CMK (cell line): ENCODE data around the gene RBKS.
"Not testable (repeated sequence)": the region's sequence is repeated elsewhere in the genome, so short reads cannot be mapped to it uniquely, and the experiment has no call there.

Experiments
- DNase-seq: peaks from one replicate; pipeline ENCODE4 v3.0.0-alpha.2; 2010; ENCODE audit warnings: low read depth

RBKS gene

DNA sequence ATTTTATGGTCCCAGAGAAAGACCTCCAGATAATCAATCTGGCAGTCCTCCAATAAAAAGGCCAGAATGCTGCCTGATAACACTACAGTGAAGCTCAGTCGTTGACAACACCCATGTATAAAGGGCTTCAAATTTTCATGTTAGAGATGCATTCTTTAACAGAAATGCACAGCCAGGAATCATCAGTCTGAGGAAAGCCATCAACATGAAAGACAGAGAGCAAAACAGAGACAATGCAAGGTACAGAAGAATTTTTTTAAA, 14.1 kb upstream of the RBKS start:
- no peak for DNase-seq

DNA sequence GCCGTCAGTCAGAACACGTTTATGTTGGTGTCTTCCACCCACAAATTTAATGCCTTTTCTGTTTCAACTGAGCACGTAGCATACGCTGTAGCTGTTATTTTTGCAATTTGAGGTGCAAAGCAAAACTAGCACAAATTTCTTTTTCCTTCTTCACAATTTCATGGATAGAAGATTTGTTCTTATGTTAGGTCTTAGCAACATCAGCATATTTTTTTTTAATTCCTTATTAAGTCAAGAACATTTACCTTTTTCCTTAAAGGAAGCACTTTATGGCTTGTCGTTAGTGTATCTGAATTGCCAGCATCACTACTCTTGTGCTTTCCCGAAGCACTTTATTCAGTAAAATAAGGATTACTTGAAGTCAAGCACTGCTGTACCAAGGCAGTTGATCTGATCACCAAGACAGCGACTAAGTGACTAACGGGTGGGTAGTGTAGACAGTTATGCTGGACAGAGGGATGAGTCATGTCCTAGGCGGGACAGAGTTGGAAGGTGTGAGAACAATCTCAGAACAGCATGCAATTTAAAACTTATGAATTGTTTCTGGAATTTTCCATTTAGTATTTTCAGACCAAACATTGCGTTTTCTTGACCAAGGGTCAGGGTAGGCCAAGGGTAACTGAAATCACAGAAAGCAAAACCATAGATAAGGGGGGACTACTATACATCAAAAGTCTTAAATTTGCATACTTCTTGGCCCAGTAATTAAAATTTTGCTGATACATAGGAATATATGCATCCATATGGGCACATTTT, 13.6 kb upstream of the RBKS start:
- DNase-seq: no peak

DNA sequence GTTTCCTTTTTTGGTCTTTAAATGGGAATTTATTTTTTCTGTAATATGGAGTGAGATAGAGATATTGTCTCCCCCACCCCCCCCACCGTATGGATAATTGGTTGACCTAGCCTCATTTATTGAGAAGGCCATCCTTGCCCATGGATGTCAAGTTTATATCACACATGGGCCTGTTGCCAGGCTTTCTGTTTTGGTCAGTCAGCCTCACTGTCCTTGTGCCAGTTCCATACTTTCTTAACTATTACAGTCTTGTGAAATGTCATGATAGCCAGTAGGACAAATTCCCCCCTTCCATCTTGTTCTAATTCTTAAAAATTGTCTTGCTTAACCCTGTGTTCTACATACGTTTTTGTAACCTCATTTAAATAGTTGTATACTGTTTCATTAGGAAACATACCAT, 12.8 kb upstream of the RBKS start:
- no peak for DNase-seq

DNA sequence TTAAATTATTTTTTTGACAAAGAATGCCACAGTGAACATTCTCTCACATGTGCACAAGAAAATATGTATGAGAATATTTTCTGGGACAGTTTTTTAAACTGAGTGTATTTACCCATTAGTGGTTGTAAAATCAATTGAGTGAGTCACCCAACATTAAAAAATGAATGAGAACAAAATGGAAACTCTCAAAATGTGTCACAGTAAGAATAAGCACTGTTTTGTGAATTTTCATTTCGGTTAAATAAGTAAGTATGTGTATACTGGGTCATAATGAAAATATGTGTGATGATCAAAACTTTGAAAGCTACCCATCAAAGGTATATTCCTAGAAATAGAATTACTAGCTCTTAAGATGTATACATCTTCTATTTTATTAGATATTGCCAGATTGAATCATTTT, 11.9 kb upstream of the RBKS start:
- no peak for DNase-seq

DNA sequence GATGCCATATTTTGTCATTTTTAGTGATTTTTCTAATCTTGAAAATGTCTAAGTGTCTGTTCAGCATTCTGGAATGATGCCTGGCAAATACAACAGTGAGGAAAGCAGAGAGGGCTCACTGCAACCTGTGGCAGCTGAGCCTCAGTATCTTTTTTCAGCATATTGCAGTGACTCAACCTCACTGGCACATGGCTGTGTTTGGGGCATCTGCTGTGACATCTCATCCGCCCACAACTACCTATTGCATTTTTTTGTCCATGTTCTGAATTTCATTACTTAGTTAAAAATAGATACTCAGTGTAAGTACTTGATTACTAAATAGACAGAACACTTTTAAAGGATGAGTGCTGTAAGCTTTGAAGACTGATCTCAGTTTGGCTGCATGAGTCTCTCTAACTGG, 11.0 kb upstream of the RBKS start:
- no peak for DNase-seq

DNA sequence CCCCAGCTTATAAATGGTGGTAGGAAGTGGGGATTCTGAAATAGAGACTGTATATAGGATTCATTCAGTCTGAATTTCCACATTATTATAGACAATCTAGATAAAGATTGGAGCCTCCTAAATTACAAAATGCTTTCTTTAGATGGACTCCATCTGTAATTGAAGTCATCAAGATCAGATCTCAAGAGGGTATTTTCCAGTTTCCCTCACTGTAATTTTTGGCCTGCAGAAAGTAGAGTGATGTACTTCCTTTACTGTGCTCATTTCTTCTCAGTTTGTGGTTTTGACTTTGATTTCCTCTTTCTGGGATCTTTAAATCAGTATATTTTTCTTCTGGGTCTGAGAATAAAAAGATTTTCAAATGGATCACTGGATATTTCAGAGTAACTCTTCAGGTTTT, 7.5 kb upstream of the RBKS start:
- DNase-seq: no peak

DNA sequence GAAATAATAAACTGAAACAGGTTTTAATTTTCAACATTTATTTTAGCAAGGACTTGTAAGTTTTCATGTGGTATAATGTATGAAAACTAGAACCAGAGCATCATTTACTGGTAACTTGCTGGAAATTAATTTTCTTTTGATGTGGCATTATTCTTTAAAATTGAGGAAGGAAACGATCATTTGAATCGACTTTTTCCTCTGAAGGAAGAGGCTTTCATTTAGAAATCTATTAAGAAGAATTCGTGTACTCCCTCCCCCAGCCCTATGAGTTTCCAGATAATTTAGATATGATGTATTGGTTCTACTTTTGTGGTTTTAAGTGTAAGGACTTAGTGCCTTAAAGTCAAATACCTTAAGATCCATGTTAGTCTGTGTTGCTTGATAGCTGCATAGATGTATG, 2.8 kb upstream of the RBKS start:
- no peak for DNase-seq

DNA sequence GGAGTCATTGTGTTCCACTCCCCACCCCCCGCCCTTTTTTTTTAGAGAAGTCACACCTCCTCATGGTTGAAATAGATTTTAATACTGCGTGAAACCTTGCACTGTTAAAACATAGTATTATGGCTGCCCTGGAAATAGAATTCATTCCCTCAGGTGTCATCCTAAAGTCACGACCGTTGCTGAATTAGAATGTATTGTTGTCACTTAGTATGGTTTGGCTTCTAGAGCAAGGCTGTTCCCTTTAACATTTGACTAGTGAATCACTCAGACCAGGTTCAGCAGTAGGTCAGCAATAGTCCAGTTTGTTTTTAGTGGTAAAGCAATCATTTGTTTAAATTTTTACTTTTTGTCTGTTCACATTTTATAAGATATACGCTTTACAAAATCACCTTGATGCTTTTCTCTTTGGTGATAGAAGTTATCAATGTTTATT, 1.5 kb upstream of the RBKS start:
- DNase-seq: no peak

DNA sequence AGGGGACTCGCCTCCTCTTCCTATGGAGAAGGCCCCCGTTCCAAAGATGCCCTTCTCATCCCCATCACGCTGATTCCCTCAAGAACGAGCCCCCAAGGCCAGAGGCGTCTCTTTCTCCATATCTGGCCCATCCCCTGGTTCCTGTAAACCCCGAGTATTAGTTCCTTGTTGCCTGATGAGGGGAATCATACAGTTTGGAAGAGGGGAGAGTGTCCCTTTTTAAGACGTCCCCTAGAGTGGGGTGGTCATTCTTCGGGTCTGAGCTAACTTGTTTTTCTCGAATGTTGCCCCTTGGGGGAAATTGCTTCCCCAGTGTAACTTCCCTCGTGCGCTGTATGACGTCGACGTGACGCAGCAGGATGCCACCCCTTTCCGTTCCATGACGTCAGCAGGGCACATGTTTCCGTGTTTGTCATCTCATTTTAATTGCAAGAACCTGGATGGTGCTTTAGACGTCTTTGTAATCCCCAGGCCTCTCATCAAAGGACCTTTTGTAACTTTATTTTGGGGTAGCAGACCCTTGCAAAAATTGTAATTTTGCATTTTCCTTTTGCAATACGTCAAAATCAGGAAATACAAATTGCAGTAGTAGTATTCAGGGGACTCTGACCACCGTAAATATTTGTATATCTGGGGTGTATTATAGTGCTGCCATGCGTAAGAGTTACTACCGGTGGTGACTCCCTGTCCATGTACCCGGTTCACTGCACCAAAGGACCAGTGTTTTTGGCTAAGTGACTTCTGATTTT, 911 bp upstream of the RBKS start:
- peak; percentile 81 for DNase-seq

DNA sequence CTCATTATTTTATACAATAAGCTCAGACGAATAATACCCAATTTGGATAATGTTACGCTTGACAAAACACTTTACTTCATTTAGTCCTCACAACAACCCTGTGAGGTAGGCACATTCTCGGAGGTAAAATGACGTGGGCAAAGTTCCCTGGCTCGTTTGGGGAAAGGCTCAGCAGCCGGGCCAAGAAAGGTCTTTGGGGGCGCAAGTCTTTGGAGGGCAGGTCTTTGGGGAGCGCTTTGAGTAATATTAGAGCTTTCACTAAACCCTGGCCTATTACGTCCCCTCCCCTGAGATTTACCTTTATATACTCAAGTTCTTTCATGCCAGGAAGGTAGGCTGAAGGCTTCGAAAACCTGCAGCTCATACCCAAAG, 427 bp downstream of the RBKS start:
- DNase-seq: no peak

DNA sequence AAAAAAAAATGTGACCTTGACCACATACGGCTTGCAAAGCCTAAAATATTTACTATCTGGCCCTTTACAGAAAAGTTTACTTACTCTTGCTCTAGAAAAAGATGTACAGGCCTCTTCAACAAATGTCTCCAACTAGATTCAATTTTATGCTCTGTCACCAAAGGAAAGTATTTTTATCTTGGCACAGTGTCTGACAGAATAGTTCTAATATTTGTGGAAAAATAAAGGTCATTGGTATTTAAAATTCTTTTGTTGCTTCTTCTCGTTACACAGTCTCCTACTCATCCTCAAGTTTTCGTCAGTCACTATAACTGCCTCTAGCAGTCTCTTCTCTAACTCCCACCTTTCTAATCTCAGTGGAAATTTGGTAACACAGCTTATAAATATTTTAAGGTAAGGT, 1.4 kb downstream of the RBKS start:
- DNase-seq: no peak

DNA sequence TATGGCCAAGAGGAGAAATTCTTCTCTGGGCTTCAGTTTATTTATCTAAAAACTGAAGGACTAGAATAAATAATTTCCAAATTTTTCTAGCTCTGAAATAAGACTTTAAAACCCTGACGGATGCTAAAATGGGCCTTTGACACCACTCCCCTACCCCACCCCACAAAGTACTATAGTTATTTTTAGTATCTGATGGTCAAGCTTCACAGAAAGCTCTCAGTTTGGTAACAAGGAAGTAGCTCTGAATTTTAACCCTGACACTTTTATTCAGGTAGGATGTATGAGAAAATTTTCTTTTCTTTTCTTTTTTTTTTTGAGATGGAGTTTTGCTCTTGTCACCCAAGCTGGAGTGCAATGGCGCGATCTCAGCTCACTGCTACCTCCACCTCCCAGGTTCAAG, 2.4 kb downstream of the RBKS start:
- DNase-seq: no peak

DNA sequence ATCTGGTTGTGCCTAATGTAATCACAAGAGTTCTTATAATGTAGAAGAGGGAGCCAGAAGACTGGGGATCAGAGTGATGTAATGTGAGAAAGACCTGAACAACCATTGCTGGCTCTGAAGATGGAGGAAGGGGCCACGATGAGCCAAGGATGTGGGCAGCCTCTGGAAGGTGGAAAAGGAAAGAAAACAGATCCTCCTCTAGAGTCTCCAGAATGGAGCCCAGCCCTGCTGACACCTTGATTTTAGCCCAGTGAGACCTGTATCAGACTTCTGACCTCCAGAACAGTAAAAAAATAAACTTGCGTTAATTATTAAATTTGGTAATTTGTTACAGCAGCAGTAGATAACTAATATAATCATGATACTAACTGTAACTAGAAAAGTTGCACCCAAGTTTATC, 3.1 kb downstream of the RBKS start:
- no peak for DNase-seq

DNA sequence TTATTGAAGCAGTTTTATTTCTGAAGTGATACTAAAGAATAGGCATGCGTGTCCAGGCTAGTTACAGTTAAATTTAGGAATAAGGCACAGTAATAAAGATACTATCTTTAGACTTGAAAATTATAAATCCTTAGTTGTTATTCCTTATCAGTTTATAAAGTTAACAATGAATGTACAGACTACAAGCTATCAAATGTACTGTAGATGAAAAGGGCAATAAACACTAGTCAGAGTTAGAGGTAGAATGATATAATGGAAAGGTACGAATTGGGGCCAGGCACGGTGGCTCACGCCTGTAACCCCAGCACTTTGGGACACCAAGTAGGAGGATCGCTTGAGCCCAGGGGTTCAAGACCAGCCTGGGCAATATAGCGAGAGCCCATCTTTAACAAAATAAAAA, 3.9 kb downstream of the RBKS start:
- no peak for DNase-seq

DNA sequence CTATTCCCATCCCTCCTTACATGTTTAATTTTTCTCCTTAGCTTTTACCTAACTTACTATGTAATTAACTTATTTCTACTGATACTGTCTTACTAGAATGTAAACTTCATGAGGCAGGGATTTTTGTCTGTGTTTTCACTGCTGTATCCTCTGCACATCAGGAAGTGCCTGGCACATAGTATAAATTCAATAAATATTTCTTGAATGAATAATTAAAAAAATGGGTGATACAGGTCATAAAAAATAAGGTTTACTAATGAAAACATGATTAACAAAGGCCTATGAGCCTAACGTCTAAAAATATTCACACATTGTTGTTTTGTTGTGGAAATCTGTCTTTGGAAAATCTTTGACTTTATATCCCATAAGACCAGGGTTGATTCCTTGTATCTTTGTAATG, 4.5 kb downstream of the RBKS start:
- no peak for DNase-seq

DNA sequence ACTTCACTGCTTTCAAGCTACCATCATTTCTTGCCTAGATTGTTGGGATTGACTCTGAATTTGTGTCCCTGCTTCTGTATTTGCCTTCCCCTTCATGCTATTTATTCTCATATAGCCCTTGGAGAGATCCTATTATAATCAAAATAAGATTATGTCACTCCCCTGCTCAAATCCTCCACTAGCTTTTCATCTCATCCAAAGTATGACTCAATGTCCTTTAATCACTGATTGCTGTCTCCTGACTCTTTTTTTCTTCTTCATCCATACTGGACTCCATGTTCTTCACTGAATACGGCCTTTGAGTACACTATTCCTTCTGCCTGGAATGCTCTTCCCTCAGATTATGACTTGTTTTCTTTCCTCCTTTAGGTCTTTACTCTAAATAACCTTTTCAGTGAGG, 5.0 kb downstream of the RBKS start:
- no peak for DNase-seq

DNA sequence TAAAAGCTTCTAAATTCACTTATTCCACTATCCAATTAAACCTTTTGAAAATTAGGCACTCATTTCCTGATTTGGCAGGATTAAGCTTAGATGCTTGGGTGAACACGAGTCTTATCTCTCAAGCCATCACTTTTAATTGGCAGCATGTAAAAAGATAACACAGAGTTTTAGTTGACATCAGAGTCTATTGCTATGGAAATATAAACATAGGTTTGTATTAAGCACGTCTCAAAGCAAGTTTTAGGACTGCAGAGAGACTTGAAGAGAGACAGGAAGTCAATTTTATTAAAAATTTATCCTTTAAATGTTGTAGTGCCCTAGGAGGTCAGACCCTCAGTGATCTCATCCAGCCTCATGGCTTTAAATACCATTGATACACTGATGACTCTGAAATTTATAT, 5.6 kb downstream of the RBKS start:
- no peak for DNase-seq

DNA sequence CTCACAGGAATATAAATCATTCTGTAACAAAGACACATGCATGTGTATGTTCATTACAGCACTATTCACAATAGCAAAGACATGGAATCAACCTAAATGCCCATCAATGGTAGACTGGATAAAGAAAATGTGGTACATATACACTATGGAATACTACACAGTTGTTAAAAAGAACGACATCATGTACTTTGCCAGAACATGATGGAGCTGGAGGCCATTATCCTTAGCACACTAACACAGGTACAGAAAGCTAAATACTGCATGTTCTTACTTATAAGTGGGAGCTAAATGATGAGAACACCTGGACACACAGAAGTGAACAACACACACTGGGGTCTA, 7.6 kb downstream of the RBKS start:
- not testable (repeated sequence) for DNase-seq

DNA sequence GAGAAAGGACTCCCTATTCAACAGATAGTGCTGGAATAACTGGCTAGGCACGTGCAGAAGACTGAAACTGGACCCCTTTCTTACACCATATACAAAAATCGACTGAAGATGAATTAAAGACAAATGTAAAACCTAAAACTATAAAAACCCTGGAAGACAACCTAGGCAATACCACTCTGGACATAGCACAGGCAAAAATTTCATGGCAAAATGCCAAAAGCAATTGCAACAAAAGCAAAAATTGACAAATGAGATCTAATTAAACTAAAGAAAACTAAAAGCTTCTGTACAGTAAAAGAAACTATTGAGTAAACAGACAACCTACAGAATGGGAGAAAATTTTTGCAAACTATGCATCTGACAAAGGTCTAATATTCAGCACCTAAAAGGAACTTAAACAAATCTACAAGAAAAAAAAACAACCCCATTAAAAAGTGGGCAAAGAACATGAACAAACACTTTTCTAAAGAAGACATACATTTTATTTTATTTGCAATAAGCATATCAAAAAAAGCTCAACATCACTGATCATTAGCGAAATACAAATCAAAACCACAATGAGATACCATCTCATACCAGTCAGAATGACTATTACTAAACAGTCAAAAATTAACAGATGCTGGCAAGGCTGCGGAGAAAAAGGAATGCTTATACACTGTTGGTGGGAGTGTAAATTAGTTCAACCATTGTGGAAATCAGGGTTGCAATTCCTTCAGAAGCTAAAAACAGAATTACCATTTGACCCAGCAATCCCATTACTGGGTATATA, 8.2 kb downstream of the RBKS start:
- not testable (repeated sequence) for DNase-seq

DNA sequence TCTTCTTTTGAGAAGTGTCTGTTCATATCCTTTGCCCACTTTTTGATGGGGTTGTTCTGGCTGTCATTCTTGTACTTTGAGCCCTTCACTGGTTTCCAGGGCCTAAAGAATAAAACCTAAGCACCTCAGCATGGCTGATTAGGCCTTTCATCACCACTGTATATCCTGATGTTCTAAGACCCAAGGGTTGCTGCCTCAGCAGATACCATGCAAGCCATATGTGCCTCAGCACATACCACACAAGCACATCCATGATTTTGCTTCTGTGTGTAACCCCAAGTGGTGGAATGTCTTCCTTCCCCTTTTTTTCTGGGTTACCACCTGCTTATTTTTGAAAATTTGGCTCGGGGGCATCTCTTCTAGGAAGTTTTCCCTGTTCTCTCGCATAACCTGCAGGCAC, 11.4 kb downstream of the RBKS start:
- DNase-seq: no peak

DNA sequence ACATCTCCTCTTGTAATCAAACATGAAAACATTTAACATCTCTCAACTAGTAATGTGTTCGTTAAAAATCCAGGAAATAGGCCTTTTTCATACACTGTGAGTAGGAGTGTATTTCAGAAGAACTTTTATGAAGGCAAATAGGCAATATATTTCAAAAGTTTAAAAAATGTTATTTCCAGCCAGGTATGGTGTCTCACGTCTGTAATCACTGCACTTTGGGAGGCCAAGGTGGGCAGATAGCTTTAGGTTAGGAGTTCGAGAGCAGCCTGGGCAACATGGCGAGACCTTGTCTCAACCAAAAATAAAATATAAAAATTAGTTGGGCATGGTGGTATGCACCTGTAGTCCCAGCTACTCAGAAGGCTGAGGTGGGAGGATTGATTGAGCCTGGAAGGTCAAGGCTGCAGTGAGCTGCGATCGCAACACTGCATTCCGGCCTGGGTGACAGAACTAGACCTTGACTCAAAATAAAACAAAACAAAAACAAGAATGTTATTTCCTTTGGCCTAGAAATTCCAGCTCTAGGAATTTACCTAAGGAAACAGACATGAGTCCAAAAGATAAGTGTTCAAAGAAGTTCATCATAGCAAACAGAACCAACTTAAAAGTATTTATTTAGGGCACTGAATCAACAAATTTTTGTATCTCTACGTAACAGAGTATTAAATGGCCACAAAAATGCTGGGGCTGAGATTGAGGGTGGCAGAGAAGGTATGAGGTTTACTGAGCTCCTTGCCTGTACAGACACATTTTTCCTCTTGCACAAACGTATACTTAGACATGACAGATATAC, 14.9 kb downstream of the RBKS start:
- no peak for DNase-seq

DNA sequence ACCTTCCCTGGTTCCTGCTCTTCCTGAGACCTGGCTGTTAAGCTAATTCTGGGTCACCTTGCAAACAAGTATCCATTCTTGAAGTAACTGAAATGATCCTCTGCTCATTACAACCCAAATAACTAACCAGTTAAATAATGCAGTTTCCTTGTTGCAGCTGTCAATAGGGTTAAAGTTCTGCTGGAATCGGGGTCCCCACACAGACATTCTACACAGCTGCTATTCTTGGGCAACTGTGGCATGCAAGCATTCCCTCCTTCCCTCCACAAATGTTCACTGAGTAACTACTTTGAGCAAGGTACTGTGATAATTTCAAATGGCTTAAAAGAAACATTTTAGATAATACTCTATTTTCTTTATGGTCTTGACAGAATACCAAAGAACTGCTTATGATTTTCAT, 17.1 kb downstream of the RBKS start:
- DNase-seq: no peak

DNA sequence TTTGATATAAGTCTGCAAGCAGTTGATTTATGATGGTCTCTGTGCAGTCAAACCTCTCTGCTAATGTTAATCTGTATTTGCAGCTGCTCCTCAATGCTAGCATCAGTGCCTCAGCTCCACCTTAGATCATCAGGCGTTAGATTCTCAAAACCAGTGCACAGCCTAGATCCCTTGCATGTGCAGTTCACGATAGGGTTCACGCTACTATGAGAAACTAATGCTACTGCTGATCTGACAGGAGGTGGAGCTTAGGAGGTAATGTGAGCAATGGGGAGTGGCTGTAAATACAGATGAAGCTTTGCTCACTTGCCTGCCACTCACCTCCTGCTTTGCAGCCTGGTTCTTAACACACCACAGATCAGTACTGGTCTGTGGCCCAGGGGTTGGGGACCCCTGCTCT, 18.4 kb downstream of the RBKS start:
- DNase-seq: no peak
